Nephron progenitor cell (in vitro differentiated cells): ENCODE measurements around the gene TBC1D14.

ENCODE experiments used
- DNase-seq: peaks from one replicate; pipeline ENCODE4 v3.0.0; 2021
- H3K27ac Mint-ChIP-seq: 2 replicates; pipeline ENCODE4 v1.8.0; 2021; ENCODE audit warnings: mild to moderate bottlenecking, moderate library complexity, mixed read lengths
- H3K27me3 Mint-ChIP-seq: 2 replicates; pipeline ENCODE4 v1.8.0; 2021; ENCODE audit warnings: mild to moderate bottlenecking, low read depth, mixed read lengths; ENCODE audit not compliant: poor library complexity
- H3K36me3 Mint-ChIP-seq: 2 replicates; pipeline ENCODE4 v1.8.0; 2021; ENCODE audit warnings: low read depth, mixed read lengths
- H3K4me1 Mint-ChIP-seq: 2 replicates; pipeline ENCODE4 v1.8.0; 2021; ENCODE audit warnings: mixed read lengths
- H3K4me3 Mint-ChIP-seq: 2 replicates; pipeline ENCODE4 v1.8.0; 2021; ENCODE audit warnings: mild to moderate bottlenecking, moderate library complexity, mixed read lengths
- H3K9me3 Mint-ChIP-seq: 2 replicates; pipeline ENCODE4 v1.8.0; 2021; ENCODE audit warnings: mild to moderate bottlenecking, moderate library complexity, mixed read lengths
- TF ChIP-seq, protein P1 (sequence below): fragments of 200-600 bp; sonication (generic); IDR thresholded peaks from 2 replicates; pipeline ENCODE4 v1.5.0; 2021; ENCODE audit warnings: antibody characterized with exemption

The TBC1D14 gene

DNA sequence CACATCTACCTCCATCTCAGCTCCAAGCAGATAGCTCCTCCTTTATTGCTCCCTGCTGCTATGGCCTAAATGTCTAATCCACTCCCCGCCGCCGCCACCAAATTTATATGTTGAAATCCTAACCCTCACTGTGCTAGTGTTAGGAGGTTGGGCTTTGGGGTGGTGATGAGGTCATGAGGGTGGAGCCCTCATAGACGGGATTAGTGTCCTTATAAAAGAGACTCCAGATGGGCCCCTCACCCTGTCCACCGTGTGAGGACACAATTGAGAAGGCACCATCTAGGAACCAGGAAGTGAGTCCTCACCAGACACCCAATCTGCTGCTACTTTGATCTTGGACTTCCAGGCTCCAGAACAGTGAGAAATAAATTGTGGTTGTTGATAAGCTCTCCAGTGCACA is 13.6 kb upstream of the TBC1D14 start:
- Mint-ChIP-seq H3K4me1 (peaks cover 39% of the 10 kb centered on the region), H3K27me3 (peaks cover 9% of the 10 kb centered on the region), H3K9me3 (peaks cover 26% of the 10 kb centered on the region), H3K4me3 (no peak overlapping the region), H3K36me3 (peaks cover 7% of the 10 kb centered on the region), H3K27ac (peak overlapping the region; percentile 45)
- no peak for DNase-seq
- TF ChIP-seq, protein P1, sequence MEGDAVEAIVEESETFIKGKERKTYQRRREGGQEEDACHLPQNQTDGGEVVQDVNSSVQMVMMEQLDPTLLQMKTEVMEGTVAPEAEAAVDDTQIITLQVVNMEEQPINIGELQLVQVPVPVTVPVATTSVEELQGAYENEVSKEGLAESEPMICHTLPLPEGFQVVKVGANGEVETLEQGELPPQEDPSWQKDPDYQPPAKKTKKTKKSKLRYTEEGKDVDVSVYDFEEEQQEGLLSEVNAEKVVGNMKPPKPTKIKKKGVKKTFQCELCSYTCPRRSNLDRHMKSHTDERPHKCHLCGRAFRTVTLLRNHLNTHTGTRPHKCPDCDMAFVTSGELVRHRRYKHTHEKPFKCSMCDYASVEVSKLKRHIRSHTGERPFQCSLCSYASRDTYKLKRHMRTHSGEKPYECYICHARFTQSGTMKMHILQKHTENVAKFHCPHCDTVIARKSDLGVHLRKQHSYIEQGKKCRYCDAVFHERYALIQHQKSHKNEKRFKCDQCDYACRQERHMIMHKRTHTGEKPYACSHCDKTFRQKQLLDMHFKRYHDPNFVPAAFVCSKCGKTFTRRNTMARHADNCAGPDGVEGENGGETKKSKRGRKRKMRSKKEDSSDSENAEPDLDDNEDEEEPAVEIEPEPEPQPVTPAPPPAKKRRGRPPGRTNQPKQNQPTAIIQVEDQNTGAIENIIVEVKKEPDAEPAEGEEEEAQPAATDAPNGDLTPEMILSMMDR: no peak

DNA sequence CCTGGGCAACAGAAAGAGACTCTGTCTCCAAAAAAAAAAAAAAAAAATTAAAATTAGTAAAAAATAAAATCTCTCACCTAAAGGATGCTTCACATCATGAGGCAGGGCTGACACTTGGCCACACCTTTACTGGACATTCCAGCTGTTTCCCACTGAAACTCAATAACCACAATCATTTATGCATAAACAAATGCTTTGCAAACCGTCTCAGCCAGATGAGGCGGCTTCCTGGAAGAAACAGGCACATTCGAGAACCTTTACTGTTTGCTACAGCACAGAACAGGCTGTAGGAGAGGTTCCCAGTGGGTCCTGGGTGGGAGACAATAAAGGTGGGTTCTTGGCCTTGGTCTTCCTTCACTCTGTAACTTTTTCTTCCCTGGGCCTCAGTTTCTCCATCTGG is 10.9 kb upstream of the TBC1D14 start:
- Mint-ChIP-seq H3K4me3 (no peak overlapping the region), H3K9me3 (peaks cover 15% of the 10 kb centered on the region), H3K27me3 (peaks cover 9% of the 10 kb centered on the region), H3K27ac (no peak overlapping the region), H3K36me3 (no peaks in the 10 kb centered on the region), H3K4me1 (peaks cover 40% of the 10 kb centered on the region)
- TF ChIP-seq, protein P1: no peak
- DNase-seq: no peak

DNA sequence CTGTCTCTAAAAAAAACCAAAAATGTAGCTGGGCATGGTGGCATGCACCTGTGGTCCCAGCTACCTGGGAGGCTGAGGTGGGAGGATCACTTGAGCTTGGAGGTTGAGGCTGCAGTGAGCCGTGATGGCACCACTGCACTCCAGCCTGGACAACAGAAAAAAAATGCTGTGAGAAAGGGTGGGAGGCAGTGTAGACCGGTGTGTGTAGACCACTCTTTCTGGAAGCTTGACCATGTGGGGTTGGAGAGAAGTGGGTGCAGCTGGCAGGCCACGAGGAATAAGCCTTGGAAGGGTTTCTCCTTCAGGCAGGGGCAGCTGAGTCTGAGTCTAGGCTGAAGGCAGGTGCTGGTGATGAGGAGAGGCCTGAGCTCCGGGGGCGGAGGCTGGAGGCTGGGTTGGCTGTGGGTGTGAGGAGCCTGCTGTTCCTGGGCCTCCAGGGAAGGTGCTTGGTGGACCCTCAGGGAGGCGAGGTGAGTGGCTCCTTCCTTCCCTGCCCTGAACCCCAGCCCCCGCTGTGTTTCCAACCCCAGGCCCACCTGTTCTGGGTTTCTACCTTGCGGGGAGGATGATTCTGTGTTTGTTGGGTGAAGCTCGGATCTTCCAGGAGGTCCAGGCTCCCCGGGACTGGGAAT is 9.3 kb upstream of the TBC1D14 start:
- H3K27me3 Mint-ChIP-seq: peaks cover 8% of the 10 kb centered on the region
- no peak overlapping the region for H3K4me3 Mint-ChIP-seq
- no peak for DNase-seq
- peak overlapping the region; percentile 32 for H3K27ac Mint-ChIP-seq
- H3K4me1 Mint-ChIP-seq: peaks cover 38% of the 10 kb centered on the region
- TF ChIP-seq, protein P1: no peak
- H3K36me3 Mint-ChIP-seq: no peaks in the 10 kb centered on the region
- H3K9me3 Mint-ChIP-seq: peaks cover 15% of the 10 kb centered on the region

DNA sequence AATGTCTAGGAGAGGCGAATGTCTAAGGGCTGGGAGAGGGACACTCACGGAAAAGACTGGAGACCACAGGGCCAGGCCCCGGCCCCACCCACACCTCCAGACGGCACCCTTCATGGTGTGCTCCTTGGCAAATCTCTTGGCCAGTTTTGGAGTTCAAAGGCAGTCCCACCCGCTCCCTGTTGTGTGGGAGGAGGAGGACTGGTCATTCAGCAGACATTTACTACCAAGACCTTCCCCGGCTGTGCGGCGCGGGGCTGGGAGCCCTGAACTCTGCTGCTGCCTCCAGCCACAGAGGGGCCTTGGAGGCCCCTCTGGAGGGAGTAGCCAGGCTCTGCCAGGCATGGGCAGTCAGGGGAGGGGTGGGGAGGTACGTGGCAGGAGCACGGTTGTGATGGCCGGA is 8.7 kb upstream of the TBC1D14 start:
- DNase-seq: no peak
- Mint-ChIP-seq H3K4me3 (no peak overlapping the region), H3K4me1 (peaks cover 35% of the 10 kb centered on the region), H3K36me3 (no peaks in the 10 kb centered on the region), H3K27me3 (peaks cover 12% of the 10 kb centered on the region), H3K27ac (no peak overlapping the region), H3K9me3 (peaks cover 12% of the 10 kb centered on the region)
- TF ChIP-seq, protein P1: no peak

DNA sequence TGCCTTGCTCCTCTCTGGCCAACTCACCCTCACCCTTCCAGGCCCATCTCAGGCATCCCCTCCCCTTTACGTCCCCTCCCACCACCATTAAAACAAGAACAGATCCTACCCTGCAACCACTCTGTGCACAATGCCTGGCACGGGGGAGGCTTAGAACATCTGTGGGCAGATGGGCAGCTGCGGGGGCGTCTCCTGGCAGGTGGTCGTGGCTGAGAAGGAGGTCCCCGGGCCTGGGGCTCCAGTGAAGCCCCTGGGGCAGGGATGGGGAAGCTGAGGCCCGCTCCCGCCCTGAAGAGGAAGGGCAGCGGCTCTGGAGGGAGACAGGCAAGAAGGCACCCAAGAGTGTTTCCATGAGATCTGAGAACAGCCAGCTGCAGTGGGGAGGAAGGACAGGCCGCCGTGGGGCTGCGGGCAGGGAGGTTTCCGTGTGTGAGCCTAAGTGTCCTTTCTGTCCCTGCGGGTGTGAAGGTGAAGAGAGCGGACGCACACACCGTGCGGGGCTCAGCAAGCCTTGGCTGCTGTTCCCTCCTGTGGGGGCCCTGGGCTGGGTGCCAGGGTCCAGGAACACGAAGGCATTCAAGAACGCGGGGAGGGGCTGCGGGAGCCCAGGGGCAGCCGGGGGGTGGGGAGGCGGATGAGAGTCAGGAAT is 7.8 kb upstream of the TBC1D14 start:
- peaks cover 33% of the 10 kb centered on the region for H3K4me1 Mint-ChIP-seq
- no peak overlapping the region for H3K27ac Mint-ChIP-seq
- TF ChIP-seq, protein P1: no peak
- peaks cover 14% of the 10 kb centered on the region for H3K27me3 Mint-ChIP-seq
- no peak for DNase-seq
- no peaks in the 10 kb centered on the region for H3K36me3 Mint-ChIP-seq
- H3K9me3 Mint-ChIP-seq: peaks cover 4% of the 10 kb centered on the region
- no peak overlapping the region for H3K4me3 Mint-ChIP-seq
